A549 (cell line): Measurements from ENCODE around the gene GGN.
"Not testable (repeated sequence)": the region's sequence is repeated elsewhere in the genome, so short reads cannot be mapped to it uniquely, and the experiment has no call there.

Experiments used
- BHLHE40 ChIP-seq: IDR thresholded peaks from 2 replicates; pipeline ENCODE4 v1.6.1; 2012; ENCODE audit warnings: low read depth, low read length, inconsistent platforms
- CBX2 ChIP-seq: fragments of 200-600 bp; sonication (generic); IDR thresholded peaks from 2 replicates; pipeline ENCODE4 v1.6.1; 2016; ENCODE audit warnings: low read depth, mild to moderate bottlenecking, borderline replicate concordance
- CBX8 ChIP-seq: fragments of 200-600 bp; sonication (generic); IDR thresholded peaks from 2 replicates; pipeline ENCODE4 v1.6.1; 2016
- CEBPB ChIP-seq, 2 experiments: fragments of >200 bp in 1 of 2; sonication (Bioruptor Twin) in 1 of 2; formaldehyde crosslinking in 1 of 2; IDR thresholded peaks; 2 replicates each; pipeline ENCODE4 v1.6.1; 2012 to 2016
- HEYL ChIP-seq: fragments of 250-450 bp; sonication (Bioruptor Pico); IDR thresholded peaks from 2 replicates; pipeline ENCODE4 v1.8.0; 2021; ENCODE audit warnings: mild to moderate bottlenecking, moderate library complexity
- RAD21 ChIP-seq, 2 experiments: fragments of >200 bp in 1 of 2; sonication (Bioruptor Twin) in 1 of 2; formaldehyde crosslinking in 1 of 2; IDR thresholded peaks in 1 of 2; conservative IDR thresholded peaks in 1 of 2; 2 replicates in 1 of 2; 3 replicates in 1 of 2; pipeline ENCODE4 v1.6.1; 2012 to 2018; ENCODE audit warnings: inconsistent platforms in 1 of 2
- REST ChIP-seq: fragments of 200-600 bp; sonication (generic); IDR thresholded peaks from 2 replicates; pipeline ENCODE4 v1.6.1; 2016; ENCODE audit warnings: antibody characterized with exemption, mild to moderate bottlenecking, moderate library complexity
- SMC3 ChIP-seq: fragments of >200 bp; sonication (Bioruptor Twin); formaldehyde crosslinking; IDR thresholded peaks from 3 replicates; pipeline ENCODE4 v1.6.1; 2018; ENCODE audit warnings: inconsistent platforms
- TF ChIP-seq, protein P1 (sequence below): fragments of >200 bp; sonication (Bioruptor Twin); formaldehyde crosslinking; IDR thresholded peaks from 3 replicates; pipeline ENCODE4 v1.5.1; 2016

- not testable (repeated sequence) for TF ChIP-seq CEBPB (IDR thresholded peaks at IDR 0.05); REST; CBX8; RAD21 (conservative IDR thresholded peaks at IDR 0.05 in 1 of 2, IDR thresholded peaks at IDR 0.05 in 1 of 2); SMC3; CBX2; HEYL (CRISPR knock-in tag); BHLHE40
- TF ChIP-seq, protein P1, sequence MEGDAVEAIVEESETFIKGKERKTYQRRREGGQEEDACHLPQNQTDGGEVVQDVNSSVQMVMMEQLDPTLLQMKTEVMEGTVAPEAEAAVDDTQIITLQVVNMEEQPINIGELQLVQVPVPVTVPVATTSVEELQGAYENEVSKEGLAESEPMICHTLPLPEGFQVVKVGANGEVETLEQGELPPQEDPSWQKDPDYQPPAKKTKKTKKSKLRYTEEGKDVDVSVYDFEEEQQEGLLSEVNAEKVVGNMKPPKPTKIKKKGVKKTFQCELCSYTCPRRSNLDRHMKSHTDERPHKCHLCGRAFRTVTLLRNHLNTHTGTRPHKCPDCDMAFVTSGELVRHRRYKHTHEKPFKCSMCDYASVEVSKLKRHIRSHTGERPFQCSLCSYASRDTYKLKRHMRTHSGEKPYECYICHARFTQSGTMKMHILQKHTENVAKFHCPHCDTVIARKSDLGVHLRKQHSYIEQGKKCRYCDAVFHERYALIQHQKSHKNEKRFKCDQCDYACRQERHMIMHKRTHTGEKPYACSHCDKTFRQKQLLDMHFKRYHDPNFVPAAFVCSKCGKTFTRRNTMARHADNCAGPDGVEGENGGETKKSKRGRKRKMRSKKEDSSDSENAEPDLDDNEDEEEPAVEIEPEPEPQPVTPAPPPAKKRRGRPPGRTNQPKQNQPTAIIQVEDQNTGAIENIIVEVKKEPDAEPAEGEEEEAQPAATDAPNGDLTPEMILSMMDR = not testable (repeated sequence)
Measured at GRCh38 chr19:38411898-38412297, 24.1 kb upstream of the GGN start.
